ENCODE measurements around the gene PCNX2. TPM values are rescaled to one million over a fixed set of nuclear protein-coding genes. Genes with fewer than 3 reads are reported as not detected.

PCNX2 gene
- total RNA-seq, 1 experiment from 2014 or later = 12.2 TPM

DNA sequence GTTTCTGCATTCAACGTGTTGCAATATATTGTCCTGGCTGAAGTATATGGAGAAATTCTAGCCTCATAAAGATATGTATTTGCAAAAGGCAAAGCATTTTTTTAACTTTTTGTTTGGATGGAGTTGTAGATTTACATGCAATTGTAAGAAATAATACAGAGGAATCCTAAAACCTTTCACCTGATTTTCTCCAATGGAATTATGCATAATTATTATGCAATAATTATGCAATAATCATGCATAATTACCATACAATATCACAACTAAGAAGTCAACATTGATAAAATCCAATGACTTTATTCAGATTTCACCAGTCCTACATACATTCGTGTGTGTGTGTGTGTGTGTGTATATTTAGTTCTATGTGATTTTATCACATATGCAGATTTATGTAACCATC is 24.5 kb upstream of the PCNX2 start:
- in situ Hi-C loops (cut with HindIII; ENCODE audit: low pct_unique_long_range_greater_than_20kb, low sequenced_read_pairs) = no loop called here

GRCh38 chr1:233319272-233319671 is 23.7 kb upstream of the PCNX2 start:
- no peak for DNase-seq (ENCODE audit: low read depth)
- in situ Hi-C loops (cut with HindIII; ENCODE audit: low pct_unique_long_range_greater_than_20kb, low sequenced_read_pairs) = no loop called here

More for the DNA sequence above, 24.5 kb upstream of the PCNX2 start:
- no peak for DNase-seq (ENCODE audit: low read depth)

DNA sequence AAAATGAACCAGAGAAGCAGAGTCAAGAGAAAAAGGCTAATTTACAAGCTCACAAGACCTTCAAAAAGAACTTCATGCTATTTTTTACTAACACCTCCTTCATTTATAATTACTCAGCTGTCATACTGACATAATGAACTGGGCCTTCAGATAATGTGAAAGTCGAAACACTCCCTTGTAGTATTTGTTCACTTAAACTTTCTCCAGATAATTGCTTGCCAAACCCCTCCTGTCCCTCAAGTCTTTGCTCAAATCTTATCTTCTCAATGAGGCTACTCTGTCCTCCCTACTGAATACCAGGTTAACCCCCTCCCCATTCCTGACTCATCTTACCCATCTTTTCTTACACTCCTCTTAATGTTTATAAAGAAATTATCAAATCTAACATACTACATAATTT is 20.9 kb upstream of the PCNX2 start:
- in situ Hi-C loops (cut with HindIII; ENCODE audit: low pct_unique_long_range_greater_than_20kb, low sequenced_read_pairs) = no loop called here

GRCh38 chr1:233315718-233316301 is 20.3 kb upstream of the PCNX2 start:
- in situ Hi-C loops (cut with HindIII; ENCODE audit: low pct_unique_long_range_greater_than_20kb, low sequenced_read_pairs) = no loop called here

More for the DNA sequence above, 20.9 kb upstream of the PCNX2 start:
- DNase-seq (ENCODE audit: low read depth) = no peak

GRCh38 chr1:233313434-233314155 is 18.1 kb upstream of the PCNX2 start:
- DNase-seq (ENCODE audit: low read depth) = no peak
- in situ Hi-C loops (cut with HindIII; ENCODE audit: low pct_unique_long_range_greater_than_20kb, low sequenced_read_pairs) = no loop called here

More at GRCh38 chr1:233315718-233316301, 20.3 kb upstream of the PCNX2 start:
- no peak for DNase-seq (ENCODE audit: low read depth)

- DNase-seq (ENCODE audit: low read depth) = peak; percentile 44
- in situ Hi-C loops (cut with HindIII; ENCODE audit: low pct_unique_long_range_greater_than_20kb, low sequenced_read_pairs) = no loop called here
Observed at GRCh38 chr1:233304489-233305102, 9.1 kb upstream of the PCNX2 start.

- in situ Hi-C loops (cut with HindIII; ENCODE audit: low pct_unique_long_range_greater_than_20kb, low sequenced_read_pairs) = no loop called here
- no peak for DNase-seq (ENCODE audit: low read depth)
Observed at GRCh38 chr1:233300326-233300725, 4.8 kb upstream of the PCNX2 start.

DNA sequence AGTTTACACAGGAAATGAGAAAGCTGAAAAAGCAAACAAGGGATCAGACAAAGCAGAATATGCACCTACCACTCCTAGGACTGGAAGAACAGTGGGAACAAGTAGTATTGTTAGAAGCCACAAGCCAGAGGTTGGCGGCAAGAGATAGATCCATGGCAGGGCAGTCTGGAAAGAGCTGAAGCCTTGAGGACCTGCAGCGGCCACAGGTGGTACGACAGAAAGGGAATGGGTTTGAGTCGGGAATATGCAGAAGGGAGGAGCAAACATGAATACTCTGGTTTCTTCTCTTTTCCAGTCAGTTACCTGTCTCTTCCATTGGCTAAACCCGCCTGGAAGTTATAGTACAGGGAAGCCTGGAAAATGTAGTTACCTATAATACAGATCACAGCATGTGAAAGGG is 3.9 kb upstream of the PCNX2 start:
- in situ Hi-C loops (cut with HindIII; ENCODE audit: low pct_unique_long_range_greater_than_20kb, low sequenced_read_pairs) = no loop called here
- no peak for DNase-seq (ENCODE audit: low read depth)

- no peak for DNase-seq (ENCODE audit: low read depth)
- in situ Hi-C loops (cut with HindIII; ENCODE audit: low pct_unique_long_range_greater_than_20kb, low sequenced_read_pairs) = no loop called here
Observed at GRCh38 chr1:233295975-233296322, 424 bp upstream of the PCNX2 start.

- DNase-seq (ENCODE audit: low read depth) = peak; percentile 61
- in situ Hi-C loops (cut with HindIII; ENCODE audit: low pct_unique_long_range_greater_than_20kb, low sequenced_read_pairs) = no loop called here
Observed at GRCh38 chr1:233294913-233295236, 650 bp downstream of the PCNX2 start.

- DNase-seq (ENCODE audit: low read depth) = peak; percentile 14
- in situ Hi-C loops (cut with HindIII; ENCODE audit: low pct_unique_long_range_greater_than_20kb, low sequenced_read_pairs) = no loop called here
Observed at GRCh38 chr1:233293556-233294446, 1.7 kb downstream of the PCNX2 start.

GRCh38 chr1:233290396-233291034 is 5.0 kb downstream of the PCNX2 start:
- DNase-seq (ENCODE audit: low read depth) = no peak
- in situ Hi-C loops (cut with HindIII; ENCODE audit: low pct_unique_long_range_greater_than_20kb, low sequenced_read_pairs) = no loop called here

GRCh38 chr1:233289676-233290075 is 5.8 kb downstream of the PCNX2 start:
- DNase-seq (ENCODE audit: low read depth) = no peak
- in situ Hi-C loops (cut with HindIII; ENCODE audit: low pct_unique_long_range_greater_than_20kb, low sequenced_read_pairs) = no loop called here

DNA sequence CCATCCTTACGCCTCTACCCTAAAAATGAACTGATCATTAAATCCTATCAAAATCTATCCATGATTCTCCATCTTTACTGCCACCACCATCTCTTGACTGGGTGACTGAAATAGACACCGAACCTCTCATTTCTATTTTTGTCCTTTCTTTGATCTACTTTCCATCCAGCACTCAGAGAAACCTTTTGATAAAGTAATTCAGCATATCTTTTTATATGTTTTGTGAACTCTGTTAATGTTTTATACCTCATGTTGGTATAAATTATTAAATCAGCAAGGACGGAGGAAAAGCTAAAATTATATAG is 13.0 kb downstream of the PCNX2 start:
- in situ Hi-C loops (cut with HindIII; ENCODE audit: low pct_unique_long_range_greater_than_20kb, low sequenced_read_pairs) = no loop called here

GRCh38 chr1:233281711-233282581 is 13.6 kb downstream of the PCNX2 start:
- in situ Hi-C loops (cut with HindIII; ENCODE audit: low pct_unique_long_range_greater_than_20kb, low sequenced_read_pairs) = no loop called here
- DNase-seq (ENCODE audit: low read depth) = no peak

More for the DNA sequence above, 13.0 kb downstream of the PCNX2 start:
- DNase-seq (ENCODE audit: low read depth) = no peak

DNA sequence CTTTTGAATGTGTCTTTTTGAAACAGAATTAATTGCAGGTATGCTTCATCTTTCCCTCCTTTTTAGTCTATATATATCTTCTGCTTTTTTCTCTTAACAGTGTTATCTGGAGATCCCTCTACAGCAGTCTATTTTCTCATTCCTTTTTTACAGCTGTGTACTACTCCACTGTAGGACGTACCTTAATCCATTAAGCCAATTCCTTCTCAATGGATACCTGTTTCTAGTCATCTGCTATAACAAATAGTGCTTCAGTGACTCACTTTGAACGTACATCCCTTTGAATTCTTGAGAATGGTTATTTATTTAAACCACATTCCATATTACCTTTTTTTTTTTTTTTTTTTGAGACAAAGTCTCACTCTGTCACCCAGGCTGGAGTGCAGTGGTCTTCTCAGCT is 15.6 kb downstream of the PCNX2 start:
- in situ Hi-C loops (cut with HindIII; ENCODE audit: low pct_unique_long_range_greater_than_20kb, low sequenced_read_pairs) = no loop called here
- no peak for DNase-seq (ENCODE audit: low read depth)

- no peak for DNase-seq (ENCODE audit: low read depth)
- in situ Hi-C loops (cut with HindIII; ENCODE audit: low pct_unique_long_range_greater_than_20kb, low sequenced_read_pairs) = no loop called here
Observed at GRCh38 chr1:233278631-233279030, 16.9 kb downstream of the PCNX2 start.

Data from Caki2 (cell line).